Left ventricle myocardium superior (tissue), 1 donor: Measurements from ENCODE around the gene GALNT18. TPM values are rescaled to one million over a fixed set of nuclear protein-coding genes. Genes with fewer than 3 reads are reported as not detected.

Source experiments
- ATAC-seq: fragments of 200-7000 bp; cut with Tn5 transposase; one replicate; pipeline ENCODE4 v1.9.1; 2020; ENCODE audit warnings: mild to moderate bottlenecking, moderate library complexity
- DNase-seq: peaks from one replicate; pipeline ENCODE4 v3.0.0-alpha.2; 2020
- intact Hi-C: fragments of 100-400 bp; cut with micrococcal nuclease; formaldehyde crosslinking; loops from one replicate; pipeline ENCODE4 v1.11.0; 2022
- total RNA-seq: library from RNA; stranded (reverse); fragmentation: NEBNext Ultra II Directional; extraction: Animal tissue kit (Norgen Biotek cat#: 25700); gene quantifications from one replicate; pipeline ENCODE4 v1.2.1, GENCODE V29; 2021
- donor health status: DM: no; HTN: yes; CAD: no; lungs with severe emphysema.

The GALNT18 gene
- total RNA-seq, 1 donor from 2014 or later = 25.3 TPM

DNA sequence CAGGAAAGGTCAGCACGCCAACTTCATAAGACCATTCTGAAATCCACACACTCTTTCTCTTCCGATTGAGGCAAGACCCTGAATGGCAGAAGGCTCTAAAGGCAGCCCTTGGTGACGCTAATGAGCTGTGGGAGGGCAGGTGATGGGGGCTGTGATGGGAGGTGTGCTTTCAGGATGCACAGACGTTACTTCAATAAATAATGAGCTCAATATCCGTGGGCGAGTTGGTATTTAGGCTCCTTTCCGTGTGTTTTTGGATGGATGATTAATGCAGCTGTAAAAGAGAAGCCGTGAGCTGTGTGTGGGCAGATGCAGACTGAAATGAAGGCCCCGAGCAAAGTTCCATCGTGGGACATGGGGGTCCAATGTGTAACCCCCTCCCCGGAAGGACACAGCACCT, 138.2 kb downstream of the GALNT18 start:
- intact Hi-C loops = no loop called here

DNA sequence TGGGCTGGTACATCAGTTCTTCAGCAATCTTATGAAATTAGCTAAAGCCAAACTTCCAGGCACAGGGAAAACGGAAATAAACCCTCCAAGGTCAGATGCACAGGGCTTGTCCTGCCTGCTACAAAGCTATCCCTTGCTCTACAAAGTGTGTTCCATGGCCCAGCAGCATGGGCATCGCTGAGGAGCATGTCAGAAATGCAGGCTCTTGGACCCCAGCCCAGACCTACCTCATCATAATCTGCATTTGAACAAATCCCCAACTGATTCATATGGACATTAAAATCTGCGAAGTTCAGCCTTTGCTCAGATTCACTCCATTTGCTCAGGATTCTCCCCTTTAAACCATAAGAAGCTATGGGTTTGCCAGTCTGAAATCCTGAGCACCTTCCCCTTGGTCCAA, 139.1 kb downstream of the GALNT18 start:
- intact Hi-C loops = no loop called here
- ATAC-seq (no peak), DNase-seq (no peak)

More for the DNA sequence above, 138.2 kb downstream of the GALNT18 start:
- DNase-seq (no peak), ATAC-seq (no peak)

DNA sequence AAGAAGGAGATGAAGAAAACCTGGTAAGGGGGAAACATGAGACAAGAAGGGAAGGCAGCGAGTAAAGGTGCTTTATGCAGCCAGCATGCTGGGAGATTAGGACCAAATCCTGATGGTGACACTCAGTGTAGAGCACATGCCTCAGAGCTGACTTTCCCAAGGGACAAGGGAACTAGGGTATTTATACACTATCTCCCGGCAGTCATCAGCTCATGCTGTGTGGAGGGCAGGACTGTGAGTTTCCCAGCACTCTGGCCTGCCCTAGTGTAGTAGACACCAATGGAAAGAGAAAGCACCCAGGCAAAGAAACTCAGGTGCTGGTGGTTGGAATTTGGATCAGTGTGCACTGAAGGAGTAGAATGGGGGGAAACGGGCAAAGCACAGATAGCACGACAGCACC, 140.4 kb downstream of the GALNT18 start:
- intact Hi-C loops = no loop called here
- ATAC-seq (peak; percentile 97), DNase-seq (peak; percentile 51)

DNA sequence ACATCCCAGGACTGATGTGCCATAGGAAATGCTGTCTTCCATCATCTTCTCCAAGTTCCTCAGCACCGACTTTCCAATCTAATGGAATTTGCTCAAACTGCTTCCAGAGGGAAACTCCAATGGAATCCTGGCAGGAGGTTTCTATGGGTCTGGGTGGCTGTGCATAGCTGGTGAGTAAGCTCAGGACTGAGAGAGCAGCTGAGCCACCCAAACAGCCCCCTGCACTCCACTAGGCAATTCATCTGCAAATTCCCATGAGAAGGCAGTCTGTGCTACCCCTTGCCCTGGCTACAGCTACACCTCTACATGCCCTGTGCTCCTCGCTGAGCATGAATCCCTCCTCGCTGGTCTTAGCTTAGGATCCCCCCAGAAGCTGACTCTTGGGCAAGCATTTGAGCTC, 140.8 kb downstream of the GALNT18 start:
- intact Hi-C loops = no loop called here
- no peak for DNase-seq
- ATAC-seq = peak; percentile 6

DNA sequence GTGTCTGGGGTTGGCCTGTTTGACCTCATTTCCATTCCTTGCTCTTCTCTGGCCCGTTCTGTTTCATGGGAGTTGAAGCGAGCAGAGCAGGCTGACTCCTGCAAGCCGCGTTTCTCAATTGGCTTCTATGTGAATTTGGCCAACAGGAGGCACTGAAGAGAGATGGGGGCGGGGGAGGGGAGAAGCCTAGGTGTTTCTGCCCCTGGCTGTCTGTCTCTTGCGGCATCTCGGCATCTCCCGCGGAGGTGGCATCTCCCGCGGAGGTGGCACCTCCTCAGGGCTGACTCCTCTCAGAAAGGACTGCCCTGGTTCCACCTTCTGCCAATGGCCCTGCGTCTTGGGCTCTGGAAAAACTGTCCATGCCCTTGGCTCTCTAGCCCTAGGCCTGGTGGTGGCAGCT, 143.1 kb downstream of the GALNT18 start:
- ATAC-seq = no peak

GRCh38 chr11:11477695-11478420, 143.9 kb downstream of the GALNT18 start:
- DNase-seq (no peak), ATAC-seq (no peak)
- intact Hi-C loops = no loop called here

More for the DNA sequence above, 143.1 kb downstream of the GALNT18 start:
- intact Hi-C loops = no loop called here
- no peak for DNase-seq

DNA sequence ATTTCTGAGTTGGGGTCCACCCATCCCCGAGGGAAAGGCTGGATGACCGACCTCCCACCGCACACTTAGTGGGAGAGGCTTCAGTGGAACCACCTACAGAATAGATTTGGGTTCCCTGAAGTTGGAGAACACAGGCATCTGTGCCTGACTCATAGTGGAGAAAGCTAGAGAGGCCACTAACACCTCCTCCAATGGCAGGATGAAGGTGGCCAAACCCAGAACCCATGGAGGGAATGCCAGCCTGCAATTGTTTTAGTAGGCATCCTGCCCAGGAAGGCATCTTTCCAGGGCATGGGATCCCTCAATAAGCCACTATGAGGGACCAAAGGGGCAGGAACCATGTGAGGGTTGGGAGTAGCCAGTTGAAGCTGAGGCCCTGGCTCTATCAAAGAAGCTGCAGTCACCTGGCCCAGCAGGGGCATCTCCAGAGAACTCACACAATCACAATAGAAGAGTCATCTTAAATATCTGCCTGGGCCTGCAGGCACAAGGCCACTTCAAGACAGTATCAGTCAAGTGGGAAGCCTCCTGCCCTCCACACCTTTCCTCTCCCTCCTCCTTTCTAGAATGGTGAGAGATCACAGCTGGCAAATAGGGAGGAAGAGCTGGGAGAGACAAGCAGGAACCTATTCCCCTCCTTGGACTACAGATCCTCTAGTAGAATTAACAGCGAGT, 144.7 kb downstream of the GALNT18 start:
- DNase-seq = no peak
- ATAC-seq = peak; percentile 61
- intact Hi-C loops = no loop called here

GRCh38 chr11:11476499-11476898, 145.3 kb downstream of the GALNT18 start:
- DNase-seq (no peak), ATAC-seq (no peak)
- intact Hi-C loops = no loop called here

DNA sequence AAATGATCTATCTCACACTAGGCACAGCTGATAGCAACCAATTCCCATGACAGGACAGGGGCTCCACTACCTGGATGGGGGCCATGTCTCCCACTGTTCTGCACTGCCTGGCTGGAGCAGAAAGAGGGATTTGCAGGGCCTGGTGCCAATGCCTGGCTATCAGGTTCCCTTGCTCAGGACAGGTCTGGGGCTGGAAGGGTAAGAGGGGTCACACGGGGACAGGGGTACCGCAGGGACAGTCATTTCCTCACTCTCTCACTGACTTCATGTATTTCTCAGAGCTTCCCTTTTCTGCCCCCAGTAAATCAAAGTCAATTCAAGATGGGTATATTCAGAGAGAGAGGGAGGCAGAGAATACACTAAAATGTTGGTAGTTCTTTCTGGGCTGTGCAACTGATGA, 149.7 kb downstream of the GALNT18 start:
- intact Hi-C loops = no loop called here
- ATAC-seq (peak; percentile 68), DNase-seq (peak; percentile 46)

GRCh38 chr11:11471201-11471600, 150.6 kb downstream of the GALNT18 start:
- intact Hi-C loops = no loop called here
- ATAC-seq (no peak), DNase-seq (no peak)

DNA sequence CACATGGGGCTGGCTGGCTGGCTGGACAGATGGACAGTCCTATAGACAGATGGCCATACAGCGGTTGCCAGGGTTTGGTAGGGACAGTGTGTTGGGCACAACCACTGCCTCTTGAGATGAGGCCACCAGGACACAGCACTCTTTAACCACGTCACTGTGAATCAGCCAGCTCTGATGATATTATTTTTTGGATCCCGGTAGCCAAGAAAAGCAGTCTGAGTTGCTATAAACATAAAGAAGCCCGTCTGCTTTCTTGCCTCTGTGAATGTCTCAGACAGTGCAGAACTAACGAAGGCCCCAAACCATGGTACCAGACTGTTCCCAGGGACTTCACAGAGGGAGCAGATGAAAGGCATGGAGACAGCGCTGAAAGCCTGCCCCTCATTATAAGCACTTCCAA, 152.9 kb downstream of the GALNT18 start:
- ATAC-seq = peak; percentile 30
- intact Hi-C loops = no loop called here
- DNase-seq = no peak

DNA sequence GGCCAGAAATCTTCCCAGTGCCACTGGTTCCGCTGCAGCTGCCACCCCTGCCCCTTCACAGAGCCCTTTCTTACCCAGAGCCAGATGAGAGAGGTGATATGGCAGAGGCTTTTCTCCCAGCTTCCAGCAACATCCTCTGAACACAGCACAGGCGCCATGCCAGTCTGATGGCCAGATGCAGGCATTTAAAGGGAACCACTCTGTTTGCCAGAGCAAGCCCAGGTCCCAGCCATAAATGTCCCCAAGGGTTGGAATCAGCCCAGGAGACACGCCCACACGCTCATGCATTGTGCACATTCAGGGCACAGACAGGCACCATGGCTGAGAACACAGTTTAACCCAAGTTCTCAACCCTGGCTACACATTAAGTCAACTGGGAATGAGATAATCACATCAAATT, 154.5 kb downstream of the GALNT18 start:
- intact Hi-C loops = no loop called here
- peak; percentile 44 for DNase-seq
- ATAC-seq = peak; percentile 44

GRCh38 chr11:11464555-11464954, 157.2 kb downstream of the GALNT18 start:
- ATAC-seq (no peak), DNase-seq (no peak)
- intact Hi-C loops = no loop called here

DNA sequence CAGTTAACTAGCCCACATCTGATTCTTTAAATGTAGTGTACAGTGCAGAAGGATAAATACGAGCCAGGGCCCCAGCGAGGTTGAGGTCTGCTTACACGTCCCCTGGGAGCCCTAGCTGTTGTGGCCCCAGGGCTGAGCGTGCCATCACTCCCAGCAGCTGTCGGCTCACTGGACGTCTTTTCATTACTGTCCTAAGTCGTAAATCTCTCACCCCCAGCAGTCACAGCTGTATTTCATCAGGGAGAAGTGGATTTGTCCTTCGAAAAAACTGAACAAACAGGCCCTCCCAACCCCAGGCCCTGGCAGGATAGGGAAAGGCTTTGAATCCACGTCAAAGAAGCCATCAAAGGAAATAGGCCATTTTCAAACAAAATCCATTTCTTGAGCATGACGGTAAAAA, 158.4 kb downstream of the GALNT18 start:
- intact Hi-C loops = no loop called here
- DNase-seq (peak; percentile 47), ATAC-seq (no peak)

GRCh38 chr11:11461473-11461872, 160.3 kb downstream of the GALNT18 start:
- intact Hi-C loops = no loop called here
- ATAC-seq (peak; percentile 92), DNase-seq (peak; percentile 67)

DNA sequence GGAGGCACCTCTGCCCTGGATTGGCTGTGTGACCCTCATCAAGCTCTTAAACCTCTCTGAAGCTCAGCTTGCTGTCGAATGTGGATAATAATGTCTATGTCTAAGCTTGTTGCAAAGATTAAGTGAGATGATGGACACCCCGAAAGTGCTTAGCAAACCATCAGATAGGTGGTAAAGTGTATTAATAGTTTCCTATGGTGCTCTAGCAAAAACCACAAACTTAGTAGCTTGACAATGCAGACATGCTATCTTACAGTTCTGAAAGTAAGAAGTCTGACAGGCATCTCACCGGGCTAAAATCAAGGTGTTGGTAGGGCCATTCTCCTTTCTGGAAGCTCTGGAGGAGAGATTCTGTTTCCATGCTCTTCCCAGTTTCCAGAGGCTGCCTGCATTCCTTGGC, 162.2 kb downstream of the GALNT18 start:
- ATAC-seq = no peak
- no peak for DNase-seq
- intact Hi-C loops = no loop called here

GRCh38 chr11:11458485-11458884, 163.3 kb downstream of the GALNT18 start:
- intact Hi-C loops = no loop called here
- ATAC-seq (no peak), DNase-seq (no peak)

DNA sequence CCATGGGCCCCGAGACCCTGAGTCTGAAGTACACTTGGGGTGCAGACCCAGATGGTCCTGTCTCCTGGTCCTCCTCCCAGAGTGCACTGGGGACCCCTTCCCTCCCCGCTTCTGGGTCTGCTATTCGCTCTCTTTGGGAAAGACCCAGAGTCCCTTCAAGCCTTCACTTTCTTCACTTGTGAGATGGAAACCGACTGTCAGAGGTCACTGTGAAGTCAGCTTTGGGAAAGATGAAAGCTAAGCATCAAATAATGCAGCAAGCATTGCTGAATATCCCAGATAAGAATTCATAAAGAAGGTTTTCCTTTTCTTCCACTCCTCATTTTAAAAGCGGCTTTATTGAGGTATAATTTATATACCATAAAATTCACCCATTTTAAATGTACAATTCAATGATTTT, 163.8 kb downstream of the GALNT18 start:
- no peak for ATAC-seq
- no peak for DNase-seq
- intact Hi-C loops = no loop called here

DNA sequence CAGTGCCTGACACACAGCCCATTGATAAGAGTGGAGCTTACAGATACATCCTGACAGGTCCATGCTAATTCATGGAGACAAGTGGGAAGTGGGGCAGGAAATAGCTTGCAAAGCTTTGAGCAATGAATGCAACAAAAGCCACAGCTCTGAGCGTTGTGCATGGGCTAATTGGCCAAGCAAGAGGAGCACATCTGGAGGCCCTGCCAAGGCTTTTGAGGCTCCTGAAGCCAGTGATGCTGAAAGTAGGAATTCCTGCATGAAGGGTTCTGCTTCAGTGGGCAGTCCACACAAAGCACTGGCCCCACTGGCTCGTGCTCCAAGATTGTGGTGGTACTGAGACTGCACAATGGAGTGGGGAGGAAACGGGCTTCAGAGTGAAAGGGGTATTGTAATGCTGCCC, 164.9 kb downstream of the GALNT18 start:
- intact Hi-C loops = no loop called here
- DNase-seq (no peak), ATAC-seq (no peak)

DNA sequence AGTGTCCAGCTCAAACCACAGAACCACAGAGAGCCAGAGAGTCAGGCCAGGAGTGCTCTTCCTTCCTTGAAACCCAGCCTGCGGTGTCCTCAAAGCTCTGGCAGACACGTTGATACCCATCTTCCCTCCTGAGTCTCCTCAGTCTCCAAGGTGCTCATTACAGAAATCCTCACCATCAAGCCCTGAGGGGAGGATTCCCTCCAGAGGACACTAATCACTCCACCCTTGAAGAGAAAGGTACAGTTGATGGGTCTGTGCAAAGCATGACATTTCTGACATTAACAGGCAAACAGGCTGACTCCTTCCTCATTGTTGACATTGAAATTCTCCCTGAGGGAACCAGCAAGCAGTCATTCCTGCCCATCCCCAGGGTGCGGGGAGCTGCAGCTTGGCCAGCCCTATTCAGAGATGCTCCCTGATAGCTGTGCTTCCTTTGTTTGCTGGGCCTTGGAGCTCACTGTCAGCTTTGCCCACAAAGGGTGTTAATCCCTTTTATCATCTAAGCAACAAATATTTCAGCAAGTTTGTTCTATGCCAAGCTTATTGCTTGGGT, 167.1 kb downstream of the GALNT18 start:
- no peak for ATAC-seq
- DNase-seq = no peak
- intact Hi-C loops = no loop called here
